GM23338 (cell line): Measurements from ENCODE around the gene MFSD6. TPM values are rescaled to one million over a fixed set of nuclear protein-coding genes. Genes with fewer than 3 reads are reported as not detected.

Experiments
- ATAC-seq: fragments of 200-7000 bp; cut with Tn5 transposase; 3 replicates; pipeline ENCODE4 v1.9.1; 2020
- DNase-seq: peaks from one replicate; pipeline ENCODE4 v3.0.0-alpha.2; 2015; ENCODE audit warnings: low spot score
- H2AFZ ChIP-seq: fragments of 200-600 bp; sonication (generic); 2 replicates; pipeline ENCODE4 v1.8.0; 2016; ENCODE audit warnings: antibody characterized with exemption, mild to moderate bottlenecking, moderate library complexity
- H3F3A ChIP-seq: fragments of 200-600 bp; sonication (generic); replicated peaks from 2 replicates; pipeline ENCODE4 v1.8.0; 2017; ENCODE audit warnings: antibody characterized with exemption, mixed run types, low read depth
- H3K27ac ChIP-seq: fragments of 200-600 bp; sonication (generic); 2 replicates; pipeline ENCODE4 v1.6.1; 2016; ENCODE audit warnings: low read depth
- H3K27me3 ChIP-seq: fragments of 200-600 bp; sonication (generic); 2 replicates; pipeline ENCODE4 v1.8.0; 2016; ENCODE audit warnings: mild to moderate bottlenecking, mixed run types, moderate library complexity; ENCODE audit not compliant: insufficient read depth
- H3K36me3 ChIP-seq: fragments of 200-600 bp; sonication (generic); 2 replicates; pipeline ENCODE4 v1.8.0; 2016; ENCODE audit warnings: mild to moderate bottlenecking; ENCODE audit not compliant: insufficient read depth
- H3K4me1 ChIP-seq: fragments of 200-600 bp; sonication (generic); 2 replicates; pipeline ENCODE4 v1.8.0; 2016; ENCODE audit warnings: mild to moderate bottlenecking, moderate library complexity; ENCODE audit not compliant: insufficient read depth
- H3K4me2 ChIP-seq: fragments of 200-600 bp; sonication (generic); 2 replicates; pipeline ENCODE4 v1.7.1; 2017; ENCODE audit warnings: mixed run types
- H3K4me3 ChIP-seq: fragments of 200-600 bp; sonication (generic); 2 replicates; pipeline ENCODE4 v1.6.1; 2016; ENCODE audit warnings: mixed run types
- H3K79me2 ChIP-seq: fragments of 200-600 bp; sonication (generic); replicated peaks from 2 replicates; pipeline ENCODE4 v1.8.0; 2017; ENCODE audit warnings: mild to moderate bottlenecking; ENCODE audit not compliant: insufficient read depth
- H3K9me2 ChIP-seq: fragments of 200-600 bp; sonication (generic); 2 replicates; pipeline ENCODE4 v1.8.0; 2017; ENCODE audit not compliant: insufficient read depth
- H4K20me1 ChIP-seq: fragments of 200-600 bp; sonication (generic); replicated peaks from 2 replicates; pipeline ENCODE4 v1.8.0; 2017; ENCODE audit warnings: mild to moderate bottlenecking; ENCODE audit not compliant: insufficient read depth
- H3K27ac Mint-ChIP-seq: 2 replicates; pipeline ENCODE4 v1.8.0; 2020; ENCODE audit warnings: inconsistent platforms, mild to moderate bottlenecking, moderate library complexity, mixed read lengths
- H3K27me3 Mint-ChIP-seq: 3 replicates; pipeline ENCODE4 v1.8.0; 2022; ENCODE audit warnings: low read depth, mild to moderate bottlenecking, moderate library complexity, mixed read lengths, inconsistent platforms; ENCODE audit not compliant: insufficient read depth, poor library complexity
- H3K36me3 Mint-ChIP-seq: 3 replicates; pipeline ENCODE4 v1.8.0; 2021; ENCODE audit warnings: low read depth, mild to moderate bottlenecking, inconsistent platforms, moderate library complexity, mixed read lengths
- H3K4me1 Mint-ChIP-seq: 3 replicates; pipeline ENCODE4 v1.8.0; 2020; ENCODE audit warnings: mild to moderate bottlenecking, inconsistent platforms, mixed read lengths
- H3K4me3 Mint-ChIP-seq: 3 replicates; pipeline ENCODE4 v1.8.0; 2021; ENCODE audit warnings: moderate library complexity, mild to moderate bottlenecking, inconsistent platforms, mixed read lengths
- H3K9me3 Mint-ChIP-seq: 3 replicates; pipeline ENCODE4 v1.8.0; 2020; ENCODE audit warnings: moderate library complexity, mild to moderate bottlenecking, inconsistent platforms, mixed read lengths
- CREB1 ChIP-seq: fragments of 250-450 bp; sonication (Bioruptor Pico); IDR thresholded peaks from 2 replicates; pipeline ENCODE4 v1.5.0; 2020; ENCODE audit warnings: low read depth, mild to moderate bottlenecking, moderate library complexity
- CTCF ChIP-seq, 2 experiments: fragments of 200-600 bp in 1 of 2; sonication (generic) in 1 of 2; conservative IDR thresholded peaks; 2 replicates each; pipeline versions ENCODE4 v1.5.1 to v1.6.1; 2016 to 2017; ENCODE audit warnings: antibody characterized with exemption in 2 of 2, low read depth in 2 of 2, mild to moderate bottlenecking in 2 of 2, moderate library complexity in 1 of 2
- ETS1 ChIP-seq: IDR thresholded peaks from 2 replicates; pipeline ENCODE4 v1.6.1; 2016; ENCODE audit warnings: antibody characterized with exemption
- EZH2 ChIP-seq: fragments of 200-600 bp; sonication (generic); IDR thresholded peaks from one replicate; pipeline ENCODE4 v1.8.0; 2017; ENCODE audit warnings: antibody characterized with exemption, mild to moderate bottlenecking, low read depth; ENCODE audit not compliant: unreplicated experiment
- POLR2AphosphoS5 ChIP-seq: IDR thresholded peaks from 2 replicates; pipeline ENCODE4 v1.6.1; 2016; ENCODE audit warnings: antibody characterized with exemption, low read depth
- REST ChIP-seq: IDR thresholded peaks from one replicate; pipeline ENCODE4 v1.6.1; 2018; ENCODE audit warnings: antibody characterized with exemption; ENCODE audit not compliant: unreplicated experiment
- ZNF114 ChIP-seq: fragments of 250-450 bp; sonication (Bioruptor Pico); IDR thresholded peaks from 2 replicates; pipeline ENCODE4 v1.5.0; 2020; ENCODE audit warnings: mild to moderate bottlenecking, moderate library complexity
- ZNF331 ChIP-seq: fragments of 250-450 bp; sonication (Bioruptor Pico); IDR thresholded peaks from 2 replicates; pipeline ENCODE4 v1.5.0; 2020; ENCODE audit warnings: low read depth, mild to moderate bottlenecking, moderate library complexity
- polyA plus RNA-seq: library from polyadenylated mRNA; unstranded; fragments of >200 nt; fragmentation: Nextera tagmentation; extraction: Ambion mirVana; gene quantifications from 2 replicates; pipeline ENCODE4 v1.2.1, GENCODE V29; 2016
- total RNA-seq: library from RNA; depleted of rRNA; stranded (reverse); fragments of >200 nt; shearing (Covaris generic); gene quantifications from 2 replicates; pipeline ENCODE4 v1.2.3, GENCODE V29; 2014

MFSD6 gene
- total and polyA plus RNA-seq, 2 experiments from 2014 or later: 2.3 to 9.6 TPM

- TF ChIP-seq REST: no peak
- no peak for TF ChIP-seq ETS1
- no peak for TF ChIP-seq ZNF114 (CRISPR knock-in tag)
- no peak for TF ChIP-seq ZNF331
- no peak for TF ChIP-seq POLR2AphosphoS5
- no peak for TF ChIP-seq EZH2
Observed at GRCh38 chr2:190527214-190527613, 119.1 kb downstream of the MFSD6 start (continued).

GRCh38 chr2:190527918-190528317 lies 119.8 kb downstream of the MFSD6 start:
- peaks cover 21% of the 10 kb centered on the region for H3K4me1 Mint-ChIP-seq
- ATAC-seq (peak; percentile 45), DNase-seq (peak; percentile 30)
- H3K4me3 Mint-ChIP-seq: no peak overlapping the region
- no peak overlapping the region for H3K27ac Mint-ChIP-seq
- H3K36me3 Mint-ChIP-seq: no peaks in the 10 kb centered on the region; the same call in 1 of the 3 replicates
- peaks cover 2% of the 10 kb centered on the region for H3K27me3 Mint-ChIP-seq
- no peaks in the 10 kb centered on the region for H3K9me3 Mint-ChIP-seq
- Histone ChIP-seq H3K36me3 (no peaks in the 10 kb centered on the region), H4K20me1 (no peaks in the 10 kb centered on the region), H3K4me2 (no peak overlapping the region), H2AFZ (no peak overlapping the region), H3K79me2 (no peaks in the 10 kb centered on the region), H3K27ac (no peak overlapping the region), H3K4me1 (peaks cover 5% of the 10 kb centered on the region; the same call in 1 of the 2 replicates), H3K27me3 (no peaks in the 10 kb centered on the region), H3F3A (no peaks in the 10 kb centered on the region), H3K9me2 (no peaks in the 10 kb centered on the region), H3K4me3 (no peak overlapping the region)
- TF ChIP-seq ZNF114 (CRISPR knock-in tag) (no peak), EZH2 (no peak), CTCF (conservative IDR thresholded peaks at IDR 0.05; ENCODE audit: low read depth in 2 of 2) (no peak), CREB1 (CRISPR knock-in tag) (no peak), POLR2AphosphoS5 (no peak)
